K562 (cell line): ENCODE results near the gene MADCAM1. TPM values are rescaled to one million over a fixed set of nuclear protein-coding genes. Genes with fewer than 3 reads are reported as not detected.

Source experiments
- CUX1 ChIP-seq: fragments of 200-800 bp; sonication (Bioruptor generic); IDR thresholded peaks from 2 replicates; pipeline ENCODE4 v1.6.1; 2016; ENCODE audit warnings: missing genetic modification characterization, missing compliant biosample characterization
- EP300 ChIP-seq: IDR thresholded peaks from 2 replicates; pipeline ENCODE4 v1.6.1; 2012; ENCODE audit warnings: low read length, improper control_type of control experiment
- FOXA1 ChIP-seq: fragments of 450-650 bp; IDR thresholded peaks from 2 replicates; pipeline ENCODE4 v1.6.1; 2016; ENCODE audit warnings: mild to moderate bottlenecking, borderline replicate concordance
- HMG20A ChIP-seq: fragments of 450-650 bp; formaldehyde crosslinking; conservative IDR thresholded peaks from 2 replicates; pipeline ENCODE4 v1.4.0; 2020; ENCODE audit warnings: mild to moderate bottlenecking, mixed read lengths
- MCM7 ChIP-seq, 2 experiments: fragments of 450-650 bp; IDR thresholded peaks; 2 replicates each; pipeline ENCODE4 v1.6.1; 2016 to 2018
- NKRF ChIP-seq: fragments of 450-650 bp; IDR thresholded peaks from 2 replicates; pipeline ENCODE4 v1.6.1; 2016; ENCODE audit warnings: borderline replicate concordance
- NONO ChIP-seq, 2 experiments: fragments of 200-400 bp in 1 of 2; fragments of 450-650 bp in 1 of 2; formaldehyde crosslinking in 1 of 2; IDR thresholded peaks; 2 replicates each; pipeline ENCODE4 v1.6.1; 2017; ENCODE audit warnings: low read depth in 2 of 2, mild to moderate bottlenecking in 2 of 2, moderate library complexity in 2 of 2, low read length in 1 of 2
- RBM15 ChIP-seq: fragments of 200-400 bp; formaldehyde crosslinking; IDR thresholded peaks from 2 replicates; pipeline ENCODE4 v1.6.1; 2018; ENCODE audit warnings: mild to moderate bottlenecking, low read length, moderate library complexity; ENCODE audit not compliant: insufficient read depth
- RREB1 ChIP-seq: fragments of 250-450 bp; sonication (Bioruptor Pico); IDR thresholded peaks from 2 replicates; pipeline ENCODE4 v1.4.0; 2020
- TBL1XR1 ChIP-seq, 2 experiments: IDR thresholded peaks; 2 replicates each; pipeline ENCODE4 v1.6.1; 2012; ENCODE audit warnings: improper control_type of control experiment in 2 of 2, low read length in 2 of 2, mild to moderate bottlenecking in 1 of 2
- TSC22D4 ChIP-seq: fragments of 450-650 bp; IDR thresholded peaks from 2 replicates; pipeline ENCODE4 v1.6.1; 2016; ENCODE audit warnings: missing genetic modification characterization, missing biosample characterization, control low read depth
- ZBTB43 ChIP-seq: sonication (generic); formaldehyde crosslinking; IDR thresholded peaks from 2 replicates; pipeline ENCODE4 v1.8.0; 2023; ENCODE audit warnings: mild to moderate bottlenecking, missing genetic modification reagents
- ZNF146 ChIP-seq: IDR thresholded peaks from one replicate; pipeline ENCODE4 v1.6.1; 2018; ENCODE audit warnings: missing compliant biosample characterization; ENCODE audit not compliant: unreplicated experiment
- ZNF165 ChIP-seq: fragments of 250-450 bp; sonication (Bioruptor Pico); IDR thresholded peaks from 2 replicates; pipeline ENCODE4 v1.4.0; 2020; ENCODE audit warnings: borderline replicate concordance
- polyA plus RNA-seq, 8 experiments: library from polyadenylated mRNA; depleted of rRNA in 4 of 8; stranded (reverse) in 5 of 8; unstranded in 3 of 8; fragments of >200 nt; fragmentation: Nextera tagmentation in 2 of 8; fragmentation: Illumina TruSeq in 1 of 8; extraction: Ambion mirVana in 2 of 8; extraction: Trizol in 1 of 8; gene quantifications; 2 replicates each; pipeline versions ENCODE4 v1.2.1 to v1.2.3, GENCODE V29; 2011 to 2014; ENCODE audit warnings: inconsistent platforms in 1 of 8, missing spikeins in 1 of 8
- total RNA-seq, 7 experiments: library from RNA; depleted of rRNA in 6 of 7; stranded (reverse); fragments of >200 nt in 6 of 7; fragmentation: Illumina TruSeq in 2 of 7; extraction: Trizol in 2 of 7; gene quantifications; 2 replicates each; pipeline versions ENCODE4 v1.2.1 to v1.2.3, GENCODE V29; 2011 to 2021; ENCODE audit warnings: low replicate concordance in 1 of 7

The MADCAM1 gene
- total and polyA plus RNA-seq, 9 of the 15 experiments (the other 6 are each of a cell fraction or from before 2014, with no cell fraction given): 0.09 to 0.36 (median 0.09) TPM; not detected in 6

GRCh38 chr19:510606-511100 lies 14.4 kb downstream of the MADCAM1 start (continued):
- TF ChIP-seq CUX1 (CRISPR knock-in tag) (no peak), RREB1 (CRISPR knock-in tag) (no peak), NONO (IDR thresholded peaks at IDR 0.05; ENCODE audit: low read depth in 2 of 2, low read length in 1 of 2) (no peak), ZNF146 (CRISPR knock-in tag) (no peak), RBM15 (no peak), ZNF165 (CRISPR knock-in tag) (no peak), TSC22D4 (no peak), HMG20A (CRISPR knock-in tag) (no peak), TBL1XR1 (IDR thresholded peaks at IDR 0.05; ENCODE audit: low read length in 2 of 2) (no peak), EP300 (0 out of 2 replicates have a peak, but pooled peaks have one; percentile 4), NKRF (0 out of 2 replicates have a peak, but pooled peaks have one; percentile 22), MCM7 (IDR thresholded peaks at IDR 0.05) (no peak), FOXA1 (no peak), ZBTB43 (CRISPR knock-in tag) (no peak)
